ENCODE results near the gene COL23A1.
A peak's percentile ranks its signal among the peaks of the same experiment; 100 is the strongest.

The COL23A1 gene

GRCh38 chr5:178291969-178292825, 298.0 kb downstream of the COL23A1 start:
- DNase-seq = no peak

GRCh38 chr5:178291161-178291561, 299.0 kb downstream of the COL23A1 start:
- DNase-seq = no peak

GRCh38 chr5:178290376-178290775, 299.8 kb downstream of the COL23A1 start:
- no peak for DNase-seq

GRCh38 chr5:178289438-178289837, 300.8 kb downstream of the COL23A1 start:
- no peak for DNase-seq

- no peak for DNase-seq
Observed at GRCh38 chr5:178288401-178289368, 301.5 kb downstream of the COL23A1 start.

GRCh38 chr5:178287791-178288105, 302.4 kb downstream of the COL23A1 start:
- DNase-seq = no peak

GRCh38 chr5:178287091-178287790, 303.0 kb downstream of the COL23A1 start:
- no peak for DNase-seq

- no peak for DNase-seq
Observed at GRCh38 chr5:178286226-178287090, 303.7 kb downstream of the COL23A1 start.

- no peak for DNase-seq
Observed at GRCh38 chr5:178285399-178286225, 304.6 kb downstream of the COL23A1 start.

GRCh38 chr5:178284996-178285395, 305.2 kb downstream of the COL23A1 start:
- no peak for DNase-seq

GRCh38 chr5:178284093-178284675, 306.0 kb downstream of the COL23A1 start:
- peak; percentile 19 for DNase-seq

GRCh38 chr5:178283520-178283919, 306.7 kb downstream of the COL23A1 start:
- no peak for DNase-seq

- DNase-seq = no peak
Observed at GRCh38 chr5:178282391-178282790, 307.8 kb downstream of the COL23A1 start.

GRCh38 chr5:178281331-178281730, 308.9 kb downstream of the COL23A1 start:
- DNase-seq = no peak

- DNase-seq = no peak
Observed at GRCh38 chr5:178280631-178281030, 309.6 kb downstream of the COL23A1 start.

GRCh38 chr5:178279723-178280438, 310.3 kb downstream of the COL23A1 start:
- DNase-seq = peak; percentile 67

- DNase-seq = no peak
Observed at GRCh38 chr5:178279026-178279722, 311.0 kb downstream of the COL23A1 start.

GRCh38 chr5:178278358-178279023, 311.7 kb downstream of the COL23A1 start:
- DNase-seq = no peak

- no peak for DNase-seq
Observed at GRCh38 chr5:178277866-178278265, 312.3 kb downstream of the COL23A1 start.

All from activated CD4-positive, alpha-beta T cell treated with anti-CD3 and anti-CD28 coated beads, Interleukin-10, Interleukin-2, amounts not matched to agents 100 ng/mL and 50 ng/mL, durations not matched to agents 16 hours and 8 hours (primary cell).